LNCaP clone FGC (cell line): Measurements from ENCODE around the gene ZNF275.

Experiments used
- DNase-seq: peaks from one replicate; pipeline ENCODE4 v3.0.0-alpha.2; 2011; ENCODE audit warnings: low read depth
- H3K4me3 ChIP-seq: 2 replicates; pipeline ENCODE4 v1.5.1; 2011; ENCODE audit warnings: mild to moderate bottlenecking, low read depth, low read length, control low read depth
- TF ChIP-seq, protein P1 (sequence below): IDR thresholded peaks from 2 replicates; pipeline ENCODE4 v1.5.1; 2012; ENCODE audit warnings: mild to moderate bottlenecking; ENCODE audit not compliant: control insufficient read depth, insufficient read depth; ENCODE audit errors: extremely low read depth

Gene ZNF275

DNA sequence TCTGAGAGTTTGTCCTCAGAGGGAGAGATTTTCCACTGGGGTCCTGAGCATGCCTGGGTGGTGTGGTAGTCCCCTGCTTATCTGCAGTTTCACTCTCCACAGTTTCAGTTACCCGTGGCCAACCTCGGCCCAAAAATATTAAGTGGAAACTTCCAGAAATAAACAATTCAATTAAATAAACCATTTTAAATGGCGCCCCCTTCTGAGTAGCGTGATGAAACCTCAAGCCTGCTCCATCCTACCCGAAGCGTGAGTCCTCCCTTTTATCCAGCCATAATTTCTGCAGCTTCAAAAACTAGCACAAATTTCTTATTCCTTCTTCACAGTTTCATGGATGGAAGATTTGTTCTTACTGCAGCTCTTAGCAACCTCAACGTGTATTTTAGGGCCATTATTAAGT, 40.5 kb downstream of the ZNF275 start:
- TF ChIP-seq, protein P1, sequence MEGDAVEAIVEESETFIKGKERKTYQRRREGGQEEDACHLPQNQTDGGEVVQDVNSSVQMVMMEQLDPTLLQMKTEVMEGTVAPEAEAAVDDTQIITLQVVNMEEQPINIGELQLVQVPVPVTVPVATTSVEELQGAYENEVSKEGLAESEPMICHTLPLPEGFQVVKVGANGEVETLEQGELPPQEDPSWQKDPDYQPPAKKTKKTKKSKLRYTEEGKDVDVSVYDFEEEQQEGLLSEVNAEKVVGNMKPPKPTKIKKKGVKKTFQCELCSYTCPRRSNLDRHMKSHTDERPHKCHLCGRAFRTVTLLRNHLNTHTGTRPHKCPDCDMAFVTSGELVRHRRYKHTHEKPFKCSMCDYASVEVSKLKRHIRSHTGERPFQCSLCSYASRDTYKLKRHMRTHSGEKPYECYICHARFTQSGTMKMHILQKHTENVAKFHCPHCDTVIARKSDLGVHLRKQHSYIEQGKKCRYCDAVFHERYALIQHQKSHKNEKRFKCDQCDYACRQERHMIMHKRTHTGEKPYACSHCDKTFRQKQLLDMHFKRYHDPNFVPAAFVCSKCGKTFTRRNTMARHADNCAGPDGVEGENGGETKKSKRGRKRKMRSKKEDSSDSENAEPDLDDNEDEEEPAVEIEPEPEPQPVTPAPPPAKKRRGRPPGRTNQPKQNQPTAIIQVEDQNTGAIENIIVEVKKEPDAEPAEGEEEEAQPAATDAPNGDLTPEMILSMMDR, result no peak
- no peak overlapping the region for H3K4me3 ChIP-seq
- DNase-seq, result no peak

DNA sequence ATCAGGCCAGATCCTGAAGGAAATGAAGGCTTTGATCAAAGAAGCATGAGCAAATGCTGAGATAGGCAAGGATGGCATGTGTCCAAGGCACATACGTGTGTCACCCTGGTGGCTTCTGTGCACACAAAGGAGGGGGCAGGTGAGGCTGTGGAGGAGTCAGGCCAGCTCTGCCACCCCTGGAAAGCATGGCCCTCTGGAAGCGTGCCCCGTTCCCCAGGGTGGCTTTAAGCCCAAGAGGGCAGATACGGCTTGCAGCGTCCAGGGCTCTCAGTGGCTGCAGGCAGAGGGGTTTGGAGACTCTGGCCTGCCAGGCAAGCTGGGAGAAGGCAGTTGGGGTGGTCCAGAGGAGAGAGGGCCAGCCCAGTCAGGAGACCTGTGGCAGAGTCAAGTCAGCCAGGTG, 41.6 kb downstream of the ZNF275 start:
- TF ChIP-seq, protein P1, result no peak
- H3K4me3 ChIP-seq, result no peak overlapping the region
- peak; percentile 23 for DNase-seq

DNA sequence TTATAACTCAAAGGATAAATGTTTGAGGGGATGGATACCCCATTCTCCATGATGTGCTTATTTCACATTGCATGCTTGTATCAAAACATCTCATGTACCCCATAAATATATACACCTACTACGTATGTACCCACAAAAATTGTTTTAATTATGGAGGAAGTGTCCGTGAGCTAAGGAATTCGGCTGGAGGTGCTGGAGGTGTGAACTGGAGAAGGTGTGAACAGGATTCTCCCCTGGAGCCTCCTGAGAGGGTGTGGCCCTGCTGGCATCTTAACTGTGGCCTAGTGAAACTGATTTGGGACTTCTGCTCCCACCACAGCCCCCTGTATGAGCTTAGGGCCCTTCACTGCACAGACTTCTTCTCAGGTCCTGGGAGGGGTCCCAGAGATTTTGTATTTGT, 43.8 kb downstream of the ZNF275 start:
- no peak overlapping the region for H3K4me3 ChIP-seq
- no peak for DNase-seq
- TF ChIP-seq, protein P1, result no peak

DNA sequence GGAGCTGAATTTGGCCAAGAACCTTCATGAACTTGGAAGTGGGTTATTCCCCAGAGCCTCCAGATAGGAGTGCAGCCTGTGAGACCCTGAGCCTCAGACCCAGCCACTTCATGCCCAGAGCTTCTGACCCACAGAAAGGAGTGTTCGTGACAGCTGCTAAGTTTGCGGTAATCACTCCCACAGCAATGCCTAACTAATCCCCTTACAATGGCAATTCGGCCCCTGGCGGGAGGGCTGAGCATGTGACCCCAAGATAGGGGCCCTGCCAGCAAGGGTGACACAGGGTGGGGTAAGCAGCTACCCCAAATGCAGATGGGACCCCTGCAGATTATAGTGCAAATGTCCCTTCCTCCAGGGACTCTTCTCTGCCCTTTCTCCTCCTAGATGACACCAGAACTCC, 44.7 kb downstream of the ZNF275 start:
- TF ChIP-seq, protein P1, result no peak
- H3K4me3 ChIP-seq, result no peak overlapping the region
- DNase-seq, result no peak

DNA sequence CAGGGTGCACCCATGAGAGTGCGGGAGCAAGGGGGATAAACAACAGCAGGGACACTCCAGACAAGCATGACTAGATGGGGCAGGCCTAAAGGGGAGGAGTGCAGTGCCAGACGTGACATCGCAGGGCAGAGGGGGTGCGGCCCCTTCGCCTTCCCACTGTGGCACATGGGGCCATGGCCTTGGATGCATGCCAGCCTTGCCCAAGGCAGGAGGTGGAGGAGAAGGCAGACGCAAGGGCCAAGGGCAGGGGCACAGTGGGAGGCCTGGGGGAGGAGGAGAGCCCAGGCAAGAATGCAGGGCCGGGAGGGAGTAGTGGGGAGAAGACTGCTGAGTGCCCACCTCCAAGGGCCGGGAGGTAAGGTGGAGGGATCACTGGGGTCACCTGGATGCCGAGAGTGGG, 45.6 kb downstream of the ZNF275 start:
- TF ChIP-seq, protein P1, result no peak
- no peak for DNase-seq
- no peak overlapping the region for H3K4me3 ChIP-seq

DNA sequence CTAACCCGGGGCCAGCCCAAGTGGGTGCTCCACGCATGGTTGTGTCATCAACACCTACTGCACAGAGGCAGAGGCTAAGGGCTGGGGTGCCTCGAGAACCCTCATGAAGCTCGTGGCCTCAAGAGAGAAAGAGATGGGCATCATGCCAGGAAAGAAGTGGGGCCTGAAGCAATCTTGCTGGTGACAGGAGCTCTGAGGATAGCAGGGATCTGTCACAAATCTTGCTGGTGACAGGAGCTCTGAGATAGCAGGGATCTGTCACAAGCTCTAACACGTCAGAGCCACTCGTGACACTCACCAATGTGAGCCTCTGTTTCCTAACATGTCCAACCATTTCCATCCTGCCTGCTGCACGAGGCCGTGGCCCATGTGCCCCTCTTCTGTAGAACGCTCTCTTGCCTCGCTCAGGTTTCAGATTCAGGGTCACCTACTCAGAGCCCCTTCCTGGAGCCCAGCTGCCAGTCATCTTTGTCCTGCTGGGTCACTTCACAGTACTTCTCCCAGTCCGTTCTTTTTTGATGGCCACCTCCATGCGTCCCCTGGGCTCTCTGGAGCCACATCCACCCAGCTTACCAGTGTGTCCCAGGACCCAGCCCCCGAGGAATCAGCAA, 46.1 kb downstream of the ZNF275 start:
- H3K4me3 ChIP-seq, result no peak overlapping the region
- TF ChIP-seq, protein P1, result no peak
- DNase-seq, result no peak

DNA sequence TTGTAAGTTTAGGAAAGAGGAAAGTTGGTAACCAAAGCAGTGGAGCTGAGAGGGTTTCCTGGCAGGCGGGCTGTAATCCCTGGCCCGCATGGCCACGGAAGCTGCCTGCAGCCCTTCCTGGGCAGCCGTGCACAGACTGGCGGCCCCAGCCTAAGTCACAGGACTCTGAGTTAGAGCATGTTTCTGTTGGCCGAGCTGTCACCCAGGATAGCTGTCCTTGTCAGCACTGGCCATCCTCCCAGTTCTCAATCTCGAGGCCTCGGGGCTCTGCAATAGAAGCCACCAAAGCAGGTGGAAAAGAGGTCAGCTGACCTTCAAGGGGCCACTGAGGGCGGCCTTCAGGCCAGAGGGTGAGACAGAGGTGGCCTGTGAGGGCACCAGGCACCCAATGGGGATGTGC, 46.7 kb downstream of the ZNF275 start:
- no peak overlapping the region for H3K4me3 ChIP-seq
- TF ChIP-seq, protein P1, result no peak
- no peak for DNase-seq
